B cell (primary cell): Measurements from ENCODE around the gene ZFP1. TPM values are rescaled to one million over a fixed set of nuclear protein-coding genes. Genes with fewer than 3 reads are reported as not detected.
"Not testable (repeated sequence)": the region's sequence is repeated elsewhere in the genome, so short reads cannot be mapped to it uniquely, and the experiment has no call there.

Experiments
- ATAC-seq: fragments of 200-7000 bp; cut with Tn5 transposase; one replicate; pipeline ENCODE4 v1.10.0; 2021; ENCODE audit warnings: low read depth, mild to moderate bottlenecking, moderate number of reproducible peaks, moderate library complexity
- CTCF ChIA-PET: fragments of 350-600 bp; sonication (Branson Sonifier 250); formaldehyde crosslinking; loops from one replicate; lab custom pipeline; 2021; ENCODE audit warnings: antibody characterized with exemption, inconsistent platforms; lab: Charles Lee
- POLR2A ChIA-PET: fragments of 350-600 bp; sonication (Branson Sonifier 250); formaldehyde crosslinking; loops from one replicate; lab custom pipeline; 2021; ENCODE audit warnings: antibody characterized with exemption; lab: Charles Lee
- DNase-seq: peaks from one replicate; pipeline ENCODE4 v3.0.0; 2013
- H2AFZ ChIP-seq: 2 replicates; pipeline ENCODE4 v1.6.1; 2012; ENCODE audit warnings: mild to moderate bottlenecking, low read depth, low read length; ENCODE audit not compliant: insufficient read depth, poor library complexity, severe bottlenecking
- H3K27ac ChIP-seq, 2 donors: 1 replicate in 1 of 2; 2 replicates in 1 of 2; pipeline ENCODE4 v1.5.1; 2012 to 2013; ENCODE audit warnings: low read length in 2 of 2, mild to moderate bottlenecking in 2 of 2, moderate library complexity in 1 of 2
- H3K27me3 ChIP-seq, 4 experiments: fragments of 200-600 bp in 1 of 4; sonication (generic) in 1 of 4; replicated peaks in 1 of 4; 1 replicate in 2 of 4; 2 replicates in 2 of 4; pipeline versions ENCODE4 v1.6.1 to v1.7.0; 2013 to 2016; ENCODE audit warnings: low read length in 3 of 4, mild to moderate bottlenecking in 2 of 4, mixed read lengths in 1 of 4, moderate library complexity in 1 of 4; ENCODE audit not compliant: insufficient read depth in 4 of 4, control insufficient read depth in 3 of 4; ENCODE audit errors: control extremely low read depth in 1 of 4
- H3K36me3 ChIP-seq, 2 experiments: replicated peaks in 1 of 2; 1 replicate in 1 of 2; 2 replicates in 1 of 2; pipeline versions ENCODE4 v1.6.1 to v1.7.1; 2013; ENCODE audit warnings: low read length in 1 of 2; ENCODE audit not compliant: insufficient read depth in 2 of 2, control insufficient read depth in 1 of 2; ENCODE audit errors: control extremely low read depth in 1 of 2, extremely low read depth in 1 of 2
- H3K4me1 ChIP-seq, 2 donors: fragments of 200-600 bp in 1 of 2; sonication (generic) in 1 of 2; 1 replicate in 1 of 2; 2 replicates in 1 of 2; pipeline versions ENCODE4 v1.5.1 to v1.6.1; 2013 to 2017; ENCODE audit warnings: low read length in 2 of 2; ENCODE audit not compliant: control insufficient read depth in 2 of 2, insufficient read depth in 2 of 2
- H3K4me2 ChIP-seq: replicated peaks from 2 replicates; pipeline ENCODE3; 2012; ENCODE audit warnings: mild to moderate bottlenecking, low read depth, low read length; ENCODE audit not compliant: poor library complexity, severe bottlenecking
- H3K4me3 ChIP-seq, 5 experiments: fragments of 200-600 bp in 1 of 5; sonication (generic) in 1 of 5; 1 replicate in 3 of 5; 2 replicates in 2 of 5; pipeline versions ENCODE4 v1.5.1 to v1.7.0; 2011 to 2016; ENCODE audit warnings: low read length in 4 of 5, mild to moderate bottlenecking in 4 of 5, low read depth in 2 of 5, control low read depth in 1 of 5, moderate library complexity in 1 of 5; ENCODE audit not compliant: insufficient read depth in 1 of 5; ENCODE audit errors: control extremely low read depth in 1 of 5, extremely low read depth in 1 of 5
- H3K79me2 ChIP-seq: fragments of 200-600 bp; sonication (generic); one replicate; pipeline ENCODE4 v1.6.0; 2016; ENCODE audit warnings: low read length; ENCODE audit not compliant: control insufficient read depth, insufficient read depth
- H3K9ac ChIP-seq: fragments of 200-600 bp; sonication (generic); 2 replicates; pipeline ENCODE4 v1.6.1; 2017; ENCODE audit warnings: mild to moderate bottlenecking, low read length, moderate library complexity
- H3K9me3 ChIP-seq, 3 donors: one replicate each; pipeline versions ENCODE4 v1.6.1 to v1.7.1; 2013; ENCODE audit warnings: low read length in 2 of 3; ENCODE audit not compliant: control insufficient read depth in 2 of 3, insufficient read depth in 1 of 3; ENCODE audit errors: control extremely low read depth in 1 of 3
- H4K20me1 ChIP-seq: 2 replicates; pipeline ENCODE4 v1.6.0; 2012; ENCODE audit warnings: mild to moderate bottlenecking, low read length; ENCODE audit not compliant: insufficient read depth, control insufficient read depth, poor library complexity, severe bottlenecking
- H3K27ac Mint-ChIP-seq: one replicate; pipeline ENCODE4 v1.8.0; 2021; ENCODE audit warnings: mixed read lengths
- H3K27me3 Mint-ChIP-seq: one replicate; pipeline ENCODE4 v1.8.0; 2021; ENCODE audit warnings: mixed read lengths
- H3K4me1 Mint-ChIP-seq: one replicate; pipeline ENCODE4 v1.8.0; 2021; ENCODE audit warnings: mixed read lengths
- H3K4me3 Mint-ChIP-seq: one replicate; pipeline ENCODE4 v1.8.0; 2021; ENCODE audit warnings: mixed read lengths
- H3K9me3 Mint-ChIP-seq: one replicate; pipeline ENCODE4 v1.8.0; 2022; ENCODE audit warnings: mixed read lengths; ENCODE audit not compliant: insufficient read depth
- WGBS: methylation state at CpG from one replicate; pipeline ENCODE4 v1.1.5; 2013; ENCODE audit warnings: missing lambda C conversion rate; ENCODE audit not compliant: insufficient coverage; 5-methylcytosine and 5-hydroxymethylcytosine counted together
- intact Hi-C: fragments of 100-400 bp; cut with micrococcal nuclease; formaldehyde crosslinking; loops from one replicate; pipeline ENCODE4 v1.10.0; 2022
- polyA plus RNA-seq: library from polyadenylated mRNA; depleted of rRNA; stranded (reverse); fragments of >200 nt; gene quantifications from 2 replicates; pipeline ENCODE4 v1.2.3, GENCODE V29; 2012
- total RNA-seq, 2 donors: library from RNA; stranded (reverse); fragments of 120-200 nt in 1 of 2; gene quantifications; 1 replicate in 1 of 2; 2 replicates in 1 of 2; pipeline versions ENCODE4 v1.2.3 to v1.2.4, GENCODE V29; 2013 to 2022

ZFP1 gene
- total and polyA plus RNA-seq, 2 donors (not counting 1 experiment from before 2014, with no cell fraction given), result 3.4 to 13.4 TPM

GRCh38 chr16:75205438-75205837 lies 57.1 kb downstream of the ZFP1 start:
- intact Hi-C loops, ATAC-seq, H2AFZ ChIP-seq, POLR2A ChIA-PET, H3K4me2 ChIP-seq, H3K4me3 Mint-ChIP-seq, CTCF ChIA-PET, H3K4me1 ChIP-seq, H3K4me1 Mint-ChIP-seq, H3K36me3 ChIP-seq, DNase-seq, H3K9ac ChIP-seq, H4K20me1 ChIP-seq, H3K4me3 ChIP-seq, H3K27ac Mint-ChIP-seq, H3K79me2 ChIP-seq, H3K9me3 Mint-ChIP-seq, H3K27ac ChIP-seq: not testable (repeated sequence)
- Histone ChIP-seq H3K9me3 (peaks cover 0 to 11% (median 0%) of the 10 kb centered on the region in 3 donors), H3K27me3 (peaks cover 0 to 34% (median 6%) of the 10 kb centered on the region in 4 experiments)
- no CpG with 5 or more reads among the region's 19 CpGs for WGBS
- peaks cover 19% of the 10 kb centered on the region for H3K27me3 Mint-ChIP-seq

DNA sequence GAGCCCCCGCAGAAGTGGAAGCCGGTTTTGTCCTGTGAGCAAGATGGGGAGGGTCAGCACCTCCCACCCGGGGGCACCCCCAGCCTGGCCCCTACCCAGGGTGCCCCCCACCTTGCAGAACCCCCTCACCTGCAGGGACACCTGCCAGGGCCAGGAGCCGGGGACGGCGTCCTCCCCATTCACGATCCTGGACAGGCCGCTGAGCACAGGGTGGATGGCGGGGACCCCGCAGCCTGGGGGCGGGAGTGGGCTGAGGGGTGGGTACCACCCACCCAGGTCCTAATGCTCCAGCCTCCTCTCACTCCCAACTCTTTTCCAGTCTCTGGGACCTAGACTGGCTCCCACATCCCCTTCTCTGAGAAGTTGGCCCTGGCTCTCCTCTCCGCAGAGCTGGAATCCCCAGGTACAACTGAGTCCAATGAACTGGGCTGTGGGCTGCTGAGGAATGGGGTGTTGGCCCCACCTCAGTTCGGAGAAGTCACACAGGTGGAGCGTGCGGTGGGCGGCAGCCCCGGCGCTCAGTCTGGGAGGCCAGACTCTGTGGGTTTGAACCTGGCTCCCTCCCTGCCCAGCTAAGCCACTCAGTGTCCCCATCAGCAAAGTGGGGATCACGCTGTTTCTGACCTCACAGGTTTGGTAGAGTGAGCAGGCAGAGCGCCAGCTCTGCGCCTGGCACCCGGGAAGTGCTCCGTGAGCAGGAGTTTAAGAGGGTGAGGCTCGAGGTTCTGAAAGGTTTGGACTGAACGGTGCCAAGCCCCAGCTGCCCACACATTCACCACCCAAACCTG lies 57.8 kb downstream of the ZFP1 start:
- WGBS, result 82% methylated on average over 7 of the region's 25 CpGs
- ATAC-seq, result not testable (repeated sequence)

More for the DNA sequence above, 57.8 kb downstream of the ZFP1 start:
- H3K27ac Mint-ChIP-seq, H3K4me3 ChIP-seq, H3K79me2 ChIP-seq, H4K20me1 ChIP-seq, CTCF ChIA-PET, intact Hi-C loops, H3K9me3 ChIP-seq, H3K9me3 Mint-ChIP-seq, POLR2A ChIA-PET, H3K4me2 ChIP-seq, H2AFZ ChIP-seq, H3K4me1 ChIP-seq, H3K4me3 Mint-ChIP-seq, DNase-seq, H3K9ac ChIP-seq, H3K27ac ChIP-seq, H3K36me3 ChIP-seq, H3K4me1 Mint-ChIP-seq: not testable (repeated sequence)
- peaks cover 14% of the 10 kb centered on the region for H3K27me3 Mint-ChIP-seq
- peaks cover 0 to 29% (median 4%) of the 10 kb centered on the region in 4 experiments for H3K27me3 ChIP-seq
